ENCODE measurements around the gene PRKCZ.
A peak's percentile ranks its signal among the peaks of the same experiment; 100 is the strongest.

GRCh38 chr1:2046174-2046917 lies 3.9 kb upstream of the PRKCZ start:
- TF ChIP-seq CTCF (IDR thresholded peaks at IDR 0.05): peak in 2 of 3 donors; percentile 56 to 60
- TF ChIP-seq POLR2AphosphoS5 (IDR thresholded peaks at IDR 0.05): no peak
